ACC112 (cell line): ENCODE results near the gene SCP2.

Experiments used
- H2AFZ ChIP-seq: fragments of 200-600 bp; sonication (generic); one replicate; pipeline ENCODE4 v1.6.0; 2017; ENCODE audit warnings: antibody characterized with exemption, low read length; ENCODE audit not compliant: unreplicated experiment
- H3K27ac ChIP-seq: fragments of 200-600 bp; sonication (generic); 2 replicates; pipeline ENCODE4 v1.5.1; 2014; ENCODE audit warnings: low read depth, mild to moderate bottlenecking, antibody characterized with exemption, low read length, moderate library complexity
- H3K27me3 ChIP-seq: fragments of 200-600 bp; sonication (generic); 2 replicates; pipeline ENCODE4 v1.6.1; 2014; ENCODE audit warnings: mild to moderate bottlenecking, antibody characterized with exemption, low read length, moderate library complexity, mixed read lengths; ENCODE audit not compliant: insufficient read depth
- H3K36me3 ChIP-seq: fragments of 200-600 bp; sonication (generic); 2 replicates; pipeline ENCODE4 v1.6.1; 2016; ENCODE audit warnings: mild to moderate bottlenecking, antibody characterized with exemption, low read length, moderate library complexity, mixed read lengths; ENCODE audit not compliant: insufficient read depth
- H3K4me1 ChIP-seq: fragments of 200-600 bp; sonication (generic); one replicate; pipeline ENCODE4 v1.6.1; 2016; ENCODE audit warnings: low read length, mixed read lengths; ENCODE audit not compliant: insufficient read depth, unreplicated experiment, control insufficient read depth
- H3K4me3 ChIP-seq: fragments of 200-600 bp; sonication (generic); 2 replicates; pipeline ENCODE4 v1.5.1; 2014; ENCODE audit warnings: mild to moderate bottlenecking, low read depth, low read length
- H3K79me2 ChIP-seq: fragments of 200-600 bp; sonication (generic); one replicate; pipeline ENCODE4 v1.6.0; 2016; ENCODE audit warnings: low read length; ENCODE audit not compliant: control insufficient read depth, unreplicated experiment, insufficient read depth

SCP2 gene, protein sequence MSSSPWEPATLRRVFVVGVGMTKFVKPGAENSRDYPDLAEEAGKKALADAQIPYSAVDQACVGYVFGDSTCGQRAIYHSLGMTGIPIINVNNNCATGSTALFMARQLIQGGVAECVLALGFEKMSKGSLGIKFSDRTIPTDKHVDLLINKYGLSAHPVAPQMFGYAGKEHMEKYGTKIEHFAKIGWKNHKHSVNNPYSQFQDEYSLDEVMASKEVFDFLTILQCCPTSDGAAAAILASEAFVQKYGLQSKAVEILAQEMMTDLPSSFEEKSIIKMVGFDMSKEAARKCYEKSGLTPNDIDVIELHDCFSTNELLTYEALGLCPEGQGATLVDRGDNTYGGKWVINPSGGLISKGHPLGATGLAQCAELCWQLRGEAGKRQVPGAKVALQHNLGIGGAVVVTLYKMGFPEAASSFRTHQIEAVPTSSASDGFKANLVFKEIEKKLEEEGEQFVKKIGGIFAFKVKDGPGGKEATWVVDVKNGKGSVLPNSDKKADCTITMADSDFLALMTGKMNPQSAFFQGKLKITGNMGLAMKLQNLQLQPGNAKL

DNA sequence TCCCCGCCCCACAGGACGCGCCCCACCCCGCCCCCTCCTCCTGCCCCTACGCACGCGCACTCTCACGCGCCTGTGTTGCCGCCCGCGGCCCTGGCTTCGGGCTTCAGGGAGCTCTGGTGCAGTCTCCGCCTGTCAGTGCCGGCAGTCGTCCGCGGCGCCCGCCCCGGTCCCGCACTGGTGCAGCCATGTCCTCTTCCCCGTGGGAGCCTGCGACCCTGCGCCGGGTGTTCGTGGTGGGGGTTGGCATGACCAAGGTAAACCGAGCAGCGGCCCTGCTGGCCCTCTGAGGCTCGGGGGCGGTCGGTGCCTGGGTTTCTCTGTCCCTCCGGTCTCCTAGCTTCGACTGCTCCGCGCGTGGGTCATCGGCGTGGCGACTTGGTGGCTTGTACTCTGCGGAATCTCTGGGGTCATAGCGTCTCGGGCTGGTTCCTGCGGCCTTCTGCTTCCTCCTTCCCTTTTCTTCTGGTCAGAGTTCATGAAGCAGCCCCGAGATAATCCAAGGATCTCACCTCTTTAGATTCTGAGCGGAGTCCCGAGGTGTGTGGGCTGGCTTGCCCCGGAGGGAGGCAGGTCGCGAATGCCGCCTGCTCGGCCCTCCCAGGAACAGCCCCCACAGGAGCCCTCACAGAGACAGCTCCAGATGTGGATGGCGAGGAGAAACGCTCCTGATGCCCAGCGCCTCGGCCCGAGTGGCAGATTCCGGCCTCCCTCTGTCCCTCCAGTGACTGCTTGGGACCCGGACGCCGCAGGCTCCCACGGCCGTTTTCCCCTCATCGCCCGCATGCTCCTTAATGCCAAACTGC is at the start of gene SCP2:
Gene SCP2, plus strand, starts transcription at position 65 of the 803 bp plus-strand sequence. Its CDS starts 121 bp downstream, at position 186.
- Histone ChIP-seq H3K27me3 (no peaks in the 10 kb centered on the region), H3K36me3 (no peaks in the 10 kb centered on the region), H3K4me1 (peaks cover 10% of the 10 kb centered on the region), H2AFZ (peak within 1 kb of the TSS; percentile 91), H3K79me2 (no peaks in the 10 kb centered on the region), H3K4me3 (peak within 1 kb of the TSS; percentile 92), H3K27ac (no peak within 1 kb of the TSS)

DNA sequence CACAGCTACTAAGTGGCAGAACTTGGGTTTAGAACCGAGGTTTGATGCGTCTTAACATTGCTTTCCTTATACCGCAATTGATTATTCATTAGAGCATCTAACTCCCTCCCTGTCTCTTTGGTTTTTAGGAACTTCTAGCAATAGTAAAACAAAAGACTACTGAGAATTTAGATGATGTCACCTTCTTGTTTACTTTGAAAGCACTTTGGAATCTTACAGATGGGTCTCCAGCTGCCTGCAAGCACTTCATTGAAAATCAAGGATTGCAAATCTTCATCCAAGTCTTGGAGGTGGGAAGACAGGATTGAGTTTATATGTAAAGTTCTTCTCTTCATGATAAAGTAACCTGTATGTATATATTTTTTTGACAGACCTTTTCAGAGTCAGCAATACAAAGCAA is 49.5 kb upstream of the SCP2 start:
- no peak overlapping the region for H2AFZ ChIP-seq
- no peaks in the 10 kb centered on the region for H3K79me2 ChIP-seq
- no peaks in the 10 kb centered on the region for H3K27me3 ChIP-seq
- H3K4me1 ChIP-seq: no peaks in the 10 kb centered on the region
- H3K36me3 ChIP-seq: peaks cover 14% of the 10 kb centered on the region
- no peak overlapping the region for H3K27ac ChIP-seq
- H3K4me3 ChIP-seq: no peak overlapping the region

- Histone ChIP-seq H3K27ac (no peak overlapping the region), H3K4me1 (no peaks in the 10 kb centered on the region), H3K36me3 (peaks cover 14% of the 10 kb centered on the region), H3K27me3 (no peaks in the 10 kb centered on the region), H3K79me2 (no peaks in the 10 kb centered on the region), H3K4me3 (no peak overlapping the region), H2AFZ (no peak overlapping the region)
Observed at GRCh38 chr1:52880206-52880605, 46.9 kb upstream of the SCP2 start.

GRCh38 chr1:52887483-52887882 is 39.6 kb upstream of the SCP2 start:
- H3K27me3 ChIP-seq: no peaks in the 10 kb centered on the region
- no peak overlapping the region for H3K27ac ChIP-seq
- no peak overlapping the region for H3K4me3 ChIP-seq
- H3K36me3 ChIP-seq: peaks cover 5% of the 10 kb centered on the region
- H3K4me1 ChIP-seq: no peaks in the 10 kb centered on the region
- H3K79me2 ChIP-seq: no peaks in the 10 kb centered on the region
- no peak overlapping the region for H2AFZ ChIP-seq

DNA sequence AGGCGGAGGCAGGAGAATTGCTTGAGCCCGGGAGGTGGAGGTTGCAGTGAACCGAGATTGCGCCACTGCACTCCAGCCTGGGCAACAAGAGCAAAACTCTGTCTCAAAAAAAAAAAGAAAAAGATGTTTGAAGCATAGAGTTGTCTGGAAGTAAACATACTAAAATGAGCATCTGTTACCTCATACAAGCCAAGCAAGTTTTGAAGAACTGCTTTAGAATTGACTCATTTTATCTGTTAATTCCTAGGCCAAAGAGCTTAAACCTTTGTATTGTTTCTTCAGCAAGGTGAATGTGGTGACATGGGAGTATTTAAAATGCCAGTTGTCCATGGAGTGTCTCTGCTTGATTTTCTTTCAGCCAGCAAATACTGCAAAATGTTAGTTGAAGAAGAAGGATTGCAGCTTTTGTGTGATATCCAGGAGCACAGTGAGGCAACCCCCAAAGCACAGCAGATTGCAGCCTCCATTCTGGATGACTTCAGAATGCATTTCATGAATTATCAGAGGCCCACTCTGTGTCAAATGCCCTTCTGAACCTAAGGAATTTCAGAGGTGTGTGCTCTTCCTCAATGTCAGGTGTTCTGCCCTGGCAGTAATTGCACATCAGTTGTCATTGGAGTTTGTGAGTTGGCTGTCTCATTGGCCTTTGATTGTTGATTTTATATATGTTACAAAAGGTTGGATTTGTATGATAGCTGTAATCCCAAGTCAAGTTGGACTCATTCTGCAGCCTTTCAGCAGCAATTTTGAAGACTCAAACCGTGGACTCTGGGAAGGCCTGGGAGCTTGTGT is 34.5 kb upstream of the SCP2 start:
- H3K27ac ChIP-seq: no peak overlapping the region
- H3K27me3 ChIP-seq: no peaks in the 10 kb centered on the region
- peaks cover 14% of the 10 kb centered on the region; the same call in 1 of the 2 replicates for H3K36me3 ChIP-seq
- H3K79me2 ChIP-seq: no peaks in the 10 kb centered on the region
- H3K4me1 ChIP-seq: no peaks in the 10 kb centered on the region
- H3K4me3 ChIP-seq: no peak overlapping the region
- H2AFZ ChIP-seq: no peak overlapping the region

- no peak overlapping the region for H2AFZ ChIP-seq
- H3K36me3 ChIP-seq: 0 out of 2 replicates have a peak, but pooled peaks cover 4% of the 10 kb centered on the region
Observed at GRCh38 chr1:52899445-52899894, 27.6 kb upstream of the SCP2 start.

GRCh38 chr1:52900402-52900801 is 26.7 kb upstream of the SCP2 start:
- no peaks in the 10 kb centered on the region for H3K36me3 ChIP-seq
- no peaks in the 10 kb centered on the region for H3K4me1 ChIP-seq
- no peaks in the 10 kb centered on the region for H3K27me3 ChIP-seq
- no peak overlapping the region for H3K4me3 ChIP-seq
- no peak overlapping the region for H2AFZ ChIP-seq
- no peaks in the 10 kb centered on the region for H3K79me2 ChIP-seq
- no peak overlapping the region for H3K27ac ChIP-seq

More at GRCh38 chr1:52899445-52899894, 27.6 kb upstream of the SCP2 start:
- Histone ChIP-seq H3K27ac (no peak overlapping the region), H3K79me2 (no peaks in the 10 kb centered on the region), H3K4me1 (no peaks in the 10 kb centered on the region), H3K27me3 (no peaks in the 10 kb centered on the region), H3K4me3 (no peak overlapping the region)

GRCh38 chr1:52901384-52901783 is 25.7 kb upstream of the SCP2 start:
- Histone ChIP-seq H3K4me3 (no peak overlapping the region), H3K27me3 (no peaks in the 10 kb centered on the region), H2AFZ (no peak overlapping the region), H3K79me2 (no peaks in the 10 kb centered on the region), H3K36me3 (no peaks in the 10 kb centered on the region), H3K27ac (no peak overlapping the region), H3K4me1 (no peaks in the 10 kb centered on the region)

GRCh38 chr1:52904208-52904926 is 22.7 kb upstream of the SCP2 start:
- H3K36me3 ChIP-seq: no peaks in the 10 kb centered on the region
- H3K4me1 ChIP-seq: no peaks in the 10 kb centered on the region
- no peak overlapping the region for H3K4me3 ChIP-seq
- H3K27ac ChIP-seq: no peak overlapping the region
- no peaks in the 10 kb centered on the region for H3K79me2 ChIP-seq
- H2AFZ ChIP-seq: no peak overlapping the region
- no peaks in the 10 kb centered on the region for H3K27me3 ChIP-seq
